Coronary artery (tissue), 2 donors: ENCODE data around the gene MBP.

ENCODE experiments used
- DNase-seq: peaks from one replicate; pipeline ENCODE4 v3.0.0-alpha.2; 2017; ENCODE audit warnings: low spot score
- H3K27ac ChIP-seq, 2 donors: fragments of 200-600 bp; sonication (generic); one replicate each; pipeline ENCODE4 v1.5.1; 2016 to 2019
- H3K4me3 ChIP-seq: fragments of 200-600 bp; sonication (generic); 2 replicates; pipeline ENCODE4 v1.5.1; 2016; ENCODE audit warnings: mild to moderate bottlenecking, moderate library complexity
- TF ChIP-seq, protein P1 (sequence below): fragments of 200-600 bp; sonication (generic); IDR thresholded peaks from one replicate; pipeline ENCODE4 v1.5.1; 2019; ENCODE audit warnings: antibody characterized with exemption

MBP gene

DNA sequence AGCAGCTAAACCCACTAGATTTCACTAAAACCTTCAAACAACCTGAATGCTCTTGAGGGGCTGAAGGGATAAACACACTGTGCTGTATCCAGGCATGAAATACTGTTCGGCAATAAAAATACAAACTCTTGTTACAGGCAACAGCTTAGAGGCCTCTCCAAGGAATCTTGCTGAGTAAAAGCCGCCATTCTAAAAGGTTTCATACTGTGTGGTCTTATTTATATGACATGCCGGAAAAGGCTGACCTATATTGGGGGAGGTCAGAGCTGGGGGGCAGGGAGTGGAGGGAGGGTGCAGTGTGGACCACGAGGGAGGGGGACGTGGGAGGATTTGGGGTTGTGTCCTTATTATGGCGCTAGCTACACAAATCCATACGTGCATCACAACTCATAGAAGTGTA, 136.2 kb downstream of the MBP start:
- no peak overlapping the region for H3K27ac ChIP-seq
- DNase-seq, result no peak
- no peak overlapping the region for H3K4me3 ChIP-seq
- TF ChIP-seq, protein P1, sequence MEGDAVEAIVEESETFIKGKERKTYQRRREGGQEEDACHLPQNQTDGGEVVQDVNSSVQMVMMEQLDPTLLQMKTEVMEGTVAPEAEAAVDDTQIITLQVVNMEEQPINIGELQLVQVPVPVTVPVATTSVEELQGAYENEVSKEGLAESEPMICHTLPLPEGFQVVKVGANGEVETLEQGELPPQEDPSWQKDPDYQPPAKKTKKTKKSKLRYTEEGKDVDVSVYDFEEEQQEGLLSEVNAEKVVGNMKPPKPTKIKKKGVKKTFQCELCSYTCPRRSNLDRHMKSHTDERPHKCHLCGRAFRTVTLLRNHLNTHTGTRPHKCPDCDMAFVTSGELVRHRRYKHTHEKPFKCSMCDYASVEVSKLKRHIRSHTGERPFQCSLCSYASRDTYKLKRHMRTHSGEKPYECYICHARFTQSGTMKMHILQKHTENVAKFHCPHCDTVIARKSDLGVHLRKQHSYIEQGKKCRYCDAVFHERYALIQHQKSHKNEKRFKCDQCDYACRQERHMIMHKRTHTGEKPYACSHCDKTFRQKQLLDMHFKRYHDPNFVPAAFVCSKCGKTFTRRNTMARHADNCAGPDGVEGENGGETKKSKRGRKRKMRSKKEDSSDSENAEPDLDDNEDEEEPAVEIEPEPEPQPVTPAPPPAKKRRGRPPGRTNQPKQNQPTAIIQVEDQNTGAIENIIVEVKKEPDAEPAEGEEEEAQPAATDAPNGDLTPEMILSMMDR, result no peak

DNA sequence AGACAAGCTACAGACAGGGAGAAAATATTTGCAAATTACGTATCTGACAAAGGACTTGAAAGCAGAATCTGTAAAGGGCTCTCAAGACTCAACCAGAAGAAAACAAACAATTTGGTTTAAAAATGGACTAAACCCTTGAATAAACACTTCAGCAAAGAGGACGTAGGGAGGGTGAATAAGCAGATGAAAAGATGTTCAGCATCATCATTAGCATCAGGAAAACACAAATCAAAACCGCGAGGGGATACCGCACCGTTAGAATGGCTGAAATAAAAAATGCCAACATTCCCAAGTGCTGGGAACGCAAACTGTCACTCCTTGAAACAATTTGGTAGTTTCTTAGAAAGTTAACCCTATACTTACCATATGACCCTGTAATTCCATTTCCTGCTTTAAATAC, 136.7 kb downstream of the MBP start:
- Histone ChIP-seq H3K27ac (no peak overlapping the region), H3K4me3 (no peak overlapping the region)
- TF ChIP-seq, protein P1, result no peak
- DNase-seq, result no peak

DNA sequence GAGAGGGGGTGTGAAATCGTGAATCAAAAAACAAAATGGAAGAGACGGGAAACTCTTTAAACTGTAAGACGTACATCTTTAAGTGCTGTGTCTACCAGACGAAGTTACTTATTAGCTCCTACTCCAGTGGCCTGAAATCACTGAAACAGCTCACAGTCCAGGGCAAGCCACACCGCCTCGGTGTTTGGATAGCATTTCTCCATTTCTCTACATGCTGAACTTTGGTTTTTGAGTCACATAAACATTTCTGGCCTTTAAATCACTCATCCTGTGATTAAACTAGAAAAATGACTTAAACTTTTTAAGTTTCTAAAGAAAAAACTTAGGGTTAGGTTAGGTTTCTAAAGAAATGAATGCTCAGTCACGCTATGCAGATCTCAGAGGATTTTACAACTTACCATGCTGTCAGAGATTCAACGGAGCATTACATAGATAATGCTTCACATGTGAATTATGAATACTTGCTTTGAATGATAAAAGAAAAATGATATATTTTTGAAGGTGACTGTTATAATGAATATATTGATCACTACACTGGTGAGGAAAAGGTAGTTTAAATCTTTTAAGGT, 138.4 kb downstream of the MBP start:
- no peak for DNase-seq
- no peak overlapping the region for H3K27ac ChIP-seq
- H3K4me3 ChIP-seq, result no peak overlapping the region
- TF ChIP-seq, protein P1, result no peak

DNA sequence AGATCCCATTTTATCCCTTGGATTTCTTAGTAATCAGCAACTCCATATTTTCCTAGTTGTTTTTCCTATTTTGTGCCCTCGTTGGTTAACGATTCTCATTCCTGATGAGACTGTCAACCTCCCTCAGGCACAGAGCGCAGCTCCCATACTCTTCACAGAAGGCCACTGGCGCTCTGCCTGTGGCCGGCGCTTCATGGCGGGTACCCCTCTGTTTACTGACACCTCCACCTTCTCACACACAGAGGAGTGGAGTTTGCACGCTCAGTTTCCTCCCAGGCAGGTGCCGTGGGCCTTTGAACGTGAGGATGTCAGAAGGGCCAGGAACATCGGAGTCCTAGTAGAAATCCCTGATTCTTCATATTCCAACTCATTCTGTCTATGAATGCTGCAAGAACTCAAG, 139.0 kb downstream of the MBP start:
- no peak for DNase-seq
- H3K27ac ChIP-seq, result no peak overlapping the region
- H3K4me3 ChIP-seq, result no peak overlapping the region
- TF ChIP-seq, protein P1, result no peak

DNA sequence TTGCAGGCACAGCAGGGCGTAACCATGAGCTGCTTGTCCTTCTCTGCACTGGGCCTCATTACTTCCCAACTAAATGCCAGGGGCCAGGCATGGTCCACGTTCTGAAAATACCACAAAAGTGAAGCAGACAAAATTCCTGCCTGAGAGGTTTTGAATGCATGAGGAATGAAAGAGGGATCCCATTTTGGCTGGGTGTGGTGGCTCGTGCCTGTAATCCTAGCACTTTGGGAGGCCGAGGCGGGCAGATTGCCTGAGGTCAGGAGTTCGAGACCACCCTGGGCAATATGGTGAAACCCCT, 139.5 kb downstream of the MBP start:
- TF ChIP-seq, protein P1, result no peak
- H3K27ac ChIP-seq, result no peak overlapping the region
- no peak for DNase-seq
- no peak overlapping the region for H3K4me3 ChIP-seq

DNA sequence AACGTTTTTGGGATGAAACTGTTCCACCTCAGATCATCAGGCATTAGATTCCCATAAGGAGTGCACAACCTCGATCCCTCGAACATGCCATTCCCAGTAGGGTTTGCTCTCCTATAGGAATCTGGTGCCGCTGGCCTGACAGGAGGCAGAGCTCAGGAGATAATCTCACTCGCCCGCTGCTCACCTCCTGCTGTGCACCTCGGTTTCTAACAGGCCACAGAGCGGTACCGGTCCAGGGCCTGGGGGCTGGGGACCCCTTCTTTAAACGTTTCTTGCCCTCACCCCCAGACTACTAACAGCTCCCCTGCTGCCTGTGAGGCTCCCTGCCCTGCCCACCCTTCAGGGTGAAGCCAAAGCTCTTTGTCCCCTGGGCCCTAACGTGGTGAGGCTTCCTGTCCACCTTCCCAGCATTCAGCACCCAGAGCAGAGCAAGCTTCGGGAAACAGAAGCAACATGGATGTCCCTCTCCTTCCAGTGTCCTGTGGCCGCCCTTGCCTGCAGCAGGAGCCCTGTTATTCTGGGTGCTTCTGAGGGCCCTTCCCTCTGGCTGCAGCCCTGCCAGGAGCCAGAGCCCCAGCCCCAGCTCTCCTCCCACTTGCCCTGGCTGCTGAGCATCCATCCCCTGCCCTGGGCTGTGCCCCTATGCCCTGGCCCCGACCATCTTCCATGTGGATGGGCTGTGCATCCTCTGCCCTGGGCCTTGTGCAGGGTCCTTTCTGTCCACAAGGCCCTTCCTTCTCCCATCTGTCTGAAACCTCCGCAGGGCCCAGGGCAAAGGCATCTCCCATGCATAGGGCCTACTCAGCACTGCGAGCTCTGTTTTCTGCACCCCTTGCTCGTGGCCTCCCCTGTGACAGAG, 140.1 kb downstream of the MBP start:
- no peak overlapping the region for H3K27ac ChIP-seq
- DNase-seq, result no peak
- TF ChIP-seq, protein P1, result no peak
- no peak overlapping the region for H3K4me3 ChIP-seq
